Activated gamma-delta T cell treated with anti-CD3 and anti-CD28 coated beads, Interleukin-2, amount 50 U/mL, for 16 hours (primary cell): ENCODE results near the gene PSMC5.
"Not testable (repeated sequence)": the region's sequence is repeated elsewhere in the genome, so short reads cannot be mapped to it uniquely, and the experiment has no call there.

Source experiments
- DNase-seq: peaks from one replicate; pipeline ENCODE4 v3.0.0-alpha.2; 2020; ENCODE audit warnings: low read depth

The PSMC5 gene

GRCh38 chr17:63871646-63872365 lies 44.6 kb downstream of the PSMC5 start:
- DNase-seq = not testable (repeated sequence)

GRCh38 chr17:63873577-63873976 lies 46.3 kb downstream of the PSMC5 start, which contains the start of gene CSH2:
CSH2 (minus strand) TSS chr17:63873677; CDS start chr17:63873614, 63 bp downstream.
- not testable (repeated sequence) for DNase-seq

GRCh38 chr17:63874061-63874626 lies 46.9 kb downstream of the PSMC5 start:
- not testable (repeated sequence) for DNase-seq

GRCh38 chr17:63874693-63875092 lies 47.5 kb downstream of the PSMC5 start:
- not testable (repeated sequence) for DNase-seq

DNA sequence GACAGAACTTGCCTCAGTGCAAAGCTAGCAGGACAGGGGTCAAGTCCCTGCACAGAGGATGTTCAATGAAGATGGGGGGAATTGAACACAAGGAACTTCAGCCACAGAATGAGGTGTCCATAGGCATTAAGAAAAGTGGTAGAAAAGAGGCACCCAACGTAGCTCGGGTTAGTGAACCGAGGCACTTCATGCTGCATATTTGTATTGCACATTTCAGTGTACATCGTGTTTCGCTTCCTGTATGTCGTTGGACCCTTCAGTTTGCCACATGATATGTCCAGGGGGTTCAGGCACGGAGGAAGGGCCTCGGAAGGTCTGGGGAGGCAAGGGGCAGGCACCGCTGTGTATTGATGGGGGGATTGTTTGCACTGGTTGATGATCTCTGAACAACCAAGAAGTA lies 51.2 kb downstream of the PSMC5 start:
- not testable (repeated sequence) for DNase-seq

GRCh38 chr17:63880706-63881105 lies 53.5 kb downstream of the PSMC5 start:
- no peak for DNase-seq

DNA sequence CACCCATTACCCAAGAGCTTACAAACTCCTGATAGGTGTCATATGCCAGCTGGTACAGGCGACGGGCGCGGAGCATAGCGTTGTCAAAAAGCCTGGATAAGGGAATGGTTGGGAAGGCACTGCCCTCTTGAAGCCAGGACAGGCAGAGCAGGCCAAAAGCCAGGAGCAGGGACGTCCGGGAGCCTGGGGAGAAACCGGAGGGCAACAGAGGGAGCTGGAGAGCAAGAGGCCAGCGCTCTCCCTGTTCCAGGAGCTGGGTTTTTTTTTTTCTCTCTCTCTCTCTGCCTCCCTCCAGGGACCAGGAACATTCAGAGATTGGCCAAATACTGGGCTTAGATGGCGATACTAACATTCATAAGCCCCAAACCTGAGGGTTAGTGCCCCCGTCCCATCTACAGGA lies 54.1 kb downstream of the PSMC5 start:
- not testable (repeated sequence) for DNase-seq
